H9 (cell line): ENCODE results near the gene RASSF7. TPM values are rescaled to one million over a fixed set of nuclear protein-coding genes. Genes with fewer than 3 reads are reported as not detected.
A peak's percentile ranks its signal among the peaks of the same experiment; 100 is the strongest.

ENCODE experiments used
- DNase-seq: peaks from one replicate; pipeline ENCODE4 v3.0.0-alpha.2; 2017
- H2AFZ ChIP-seq: one replicate; pipeline ENCODE4 v1.6.1; 2013; ENCODE audit warnings: mild to moderate bottlenecking, low read length, control low read depth, moderate library complexity
- H2AK5ac ChIP-seq: 2 replicates; pipeline ENCODE4 v1.6.1; 2013; ENCODE audit warnings: low read length, control low read depth, mixed read lengths; ENCODE audit not compliant: insufficient read length
- H2BK120ac ChIP-seq: one replicate; pipeline ENCODE4 v1.6.1; 2013; ENCODE audit warnings: low read depth, mild to moderate bottlenecking, low read length, control low read depth, inconsistent platforms; ENCODE audit not compliant: poor library complexity, severe bottlenecking
- H2BK12ac ChIP-seq: 2 replicates; pipeline ENCODE4 v1.6.1; 2013; ENCODE audit warnings: low read length, control low read depth, mixed read lengths, low read depth; ENCODE audit not compliant: insufficient read length
- H2BK15ac ChIP-seq: 2 replicates; pipeline ENCODE4 v1.6.1; 2013; ENCODE audit warnings: low read depth, low read length, control low read depth
- H2BK20ac ChIP-seq: one replicate; pipeline ENCODE4 v1.6.1; 2013; ENCODE audit warnings: low read depth, mild to moderate bottlenecking, low read length, control low read depth, inconsistent platforms; ENCODE audit not compliant: poor library complexity, severe bottlenecking
- H2BK5ac ChIP-seq: 2 replicates; pipeline ENCODE4 v1.6.1; 2013; ENCODE audit warnings: low read length, control low read depth, mixed read lengths; ENCODE audit not compliant: insufficient read length
- H3K14ac ChIP-seq: 2 replicates; pipeline ENCODE4 v1.6.1; 2013; ENCODE audit warnings: low read length, control low read depth; ENCODE audit not compliant: insufficient read depth
- H3K18ac ChIP-seq: 2 replicates; pipeline ENCODE4 v1.6.1; 2013; ENCODE audit warnings: low read depth, mild to moderate bottlenecking, mixed read lengths, low read length, control low read depth; ENCODE audit not compliant: insufficient read length
- H3K23ac ChIP-seq: 2 replicates; pipeline ENCODE4 v1.6.1; 2013; ENCODE audit warnings: low read length, control low read depth, mixed read lengths, low read depth; ENCODE audit not compliant: insufficient read length
- H3K23me2 ChIP-seq: 2 replicates; pipeline ENCODE4 v1.6.1; 2013; ENCODE audit warnings: low read depth, mild to moderate bottlenecking, mixed read lengths, low read length, control low read depth; ENCODE audit not compliant: insufficient read length, poor library complexity, severe bottlenecking
- H3K27ac ChIP-seq: 2 replicates; pipeline ENCODE4 v1.5.1; 2013; ENCODE audit warnings: low read length, control low read depth, mixed read lengths, low read depth; ENCODE audit not compliant: insufficient read length
- H3K27me3 ChIP-seq: 2 replicates; pipeline ENCODE4 v1.6.1; 2013; ENCODE audit warnings: low read length, control low read depth, inconsistent platforms; ENCODE audit not compliant: insufficient read depth
- H3K4ac ChIP-seq: 2 replicates; pipeline ENCODE4 v1.6.1; 2013; ENCODE audit warnings: low read depth, mild to moderate bottlenecking, control low read depth, inconsistent platforms, low read length, moderate library complexity
- H3K4me1 ChIP-seq: 2 replicates; pipeline ENCODE4 v1.6.1; 2013; ENCODE audit warnings: low read length, control low read depth, inconsistent platforms; ENCODE audit not compliant: insufficient read depth
- H3K4me2 ChIP-seq: 2 replicates; pipeline ENCODE4 v1.6.1; 2013; ENCODE audit warnings: low read length, control low read depth, mixed read lengths; ENCODE audit not compliant: insufficient read length, insufficient read depth
- H3K56ac ChIP-seq: 2 replicates; pipeline ENCODE4 v1.6.1; 2013; ENCODE audit warnings: low read depth, mild to moderate bottlenecking, mixed read lengths, low read length, control low read depth; ENCODE audit not compliant: insufficient read length
- H3K79me1 ChIP-seq: 2 replicates; pipeline ENCODE4 v1.6.1; 2013; ENCODE audit warnings: low read depth, mild to moderate bottlenecking, moderate library complexity, low read length, control low read depth, inconsistent platforms; ENCODE audit not compliant: insufficient read depth, poor library complexity, severe bottlenecking
- H3K79me2 ChIP-seq: 2 replicates; pipeline ENCODE4 v1.6.1; 2013; ENCODE audit warnings: low read length, control low read depth, inconsistent platforms; ENCODE audit not compliant: insufficient read depth
- H3K9ac ChIP-seq: 2 replicates; pipeline ENCODE4 v1.6.1; 2013; ENCODE audit warnings: low read length, control low read depth, mixed read lengths; ENCODE audit not compliant: insufficient read length; ENCODE audit errors: extremely low read depth
- H3K9me3 ChIP-seq: one replicate; pipeline ENCODE4 v1.6.1; 2013; ENCODE audit warnings: low read depth, low read length, inconsistent platforms; ENCODE audit not compliant: control insufficient read depth
- H3T11ph ChIP-seq: one replicate; pipeline ENCODE4 v1.6.1; 2013; ENCODE audit warnings: mild to moderate bottlenecking, low read length, control low read depth, inconsistent platforms
- H4K20me1 ChIP-seq: one replicate; pipeline ENCODE4 v1.6.1; 2013; ENCODE audit not compliant: control insufficient read depth, insufficient read length, insufficient read depth
- H4K5ac ChIP-seq: 2 replicates; pipeline ENCODE4 v1.6.1; 2013; ENCODE audit warnings: low read depth, mild to moderate bottlenecking, mixed read lengths, low read length, control low read depth; ENCODE audit not compliant: insufficient read length
- H4K8ac ChIP-seq: replicated peaks from 2 replicates; pipeline ENCODE4 v1.6.1; 2013; ENCODE audit warnings: low read length, control low read depth, mixed read lengths, low read depth; ENCODE audit not compliant: insufficient read length
- H4K91ac ChIP-seq: 2 replicates; pipeline ENCODE4 v1.6.1; 2013; ENCODE audit warnings: low read depth, mild to moderate bottlenecking, moderate library complexity, mixed read lengths, low read length, control low read depth; ENCODE audit not compliant: insufficient read length
- H3K27ac Mint-ChIP-seq, 3 experiments: 2 replicates in 2 of 3; 3 replicates in 1 of 3; pipeline ENCODE4 v1.8.0; 2020 to 2021; ENCODE audit warnings: mixed read lengths in 3 of 3, mild to moderate bottlenecking in 1 of 3, moderate library complexity in 1 of 3
- H3K27me3 Mint-ChIP-seq: 2 replicates; pipeline ENCODE4 v1.8.0; 2021; ENCODE audit warnings: low read depth, mild to moderate bottlenecking, moderate library complexity, mixed read lengths
- H3K36me3 Mint-ChIP-seq, 3 experiments: 2 replicates in 2 of 3; 3 replicates in 1 of 3; pipeline ENCODE4 v1.8.0; 2020 to 2021; ENCODE audit warnings: low read depth in 3 of 3, mixed read lengths in 3 of 3; ENCODE audit not compliant: insufficient read depth in 1 of 3
- H3K4me1 Mint-ChIP-seq, 2 experiments: 2 replicates each; pipeline ENCODE4 v1.8.0; 2020; ENCODE audit warnings: mixed read lengths in 2 of 2
- H3K4me3 Mint-ChIP-seq, 2 experiments: 2 replicates in 1 of 2; 3 replicates in 1 of 2; pipeline ENCODE4 v1.8.0; 2020 to 2021; ENCODE audit warnings: mild to moderate bottlenecking in 2 of 2, mixed read lengths in 2 of 2, moderate library complexity in 1 of 2
- H3K9me3 Mint-ChIP-seq, 2 experiments: 2 replicates in 1 of 2; 3 replicates in 1 of 2; pipeline ENCODE4 v1.8.0; 2020; ENCODE audit warnings: mild to moderate bottlenecking in 2 of 2, mixed read lengths in 2 of 2, moderate library complexity in 1 of 2
- CTCF ChIP-seq: fragments of 200-600 bp; sonication (generic); conservative IDR thresholded peaks from 3 replicates; pipeline ENCODE4 v1.8.0; 2021; ENCODE audit warnings: antibody characterized with exemption, mild to moderate bottlenecking
- WGBS: extraction: QIAGEN DNeasy Blood & Tissue Kit; methylation state at CpG from one replicate; pipeline ENCODE4 v1.1.7; 2013; ENCODE audit warnings: missing lambda C conversion rate, low lambda C conversion rate, mixed read lengths; ENCODE audit not compliant: insufficient read length; ENCODE audit errors: extremely low coverage; 5-methylcytosine and 5-hydroxymethylcytosine counted together
- total RNA-seq: library from RNA; stranded (reverse); gene quantifications from 2 replicates; pipeline ENCODE4 v1.2.1, GENCODE V29; 2021

The RASSF7 gene
- total RNA-seq, 1 experiment from 2014 or later = 26.3 TPM

DNA sequence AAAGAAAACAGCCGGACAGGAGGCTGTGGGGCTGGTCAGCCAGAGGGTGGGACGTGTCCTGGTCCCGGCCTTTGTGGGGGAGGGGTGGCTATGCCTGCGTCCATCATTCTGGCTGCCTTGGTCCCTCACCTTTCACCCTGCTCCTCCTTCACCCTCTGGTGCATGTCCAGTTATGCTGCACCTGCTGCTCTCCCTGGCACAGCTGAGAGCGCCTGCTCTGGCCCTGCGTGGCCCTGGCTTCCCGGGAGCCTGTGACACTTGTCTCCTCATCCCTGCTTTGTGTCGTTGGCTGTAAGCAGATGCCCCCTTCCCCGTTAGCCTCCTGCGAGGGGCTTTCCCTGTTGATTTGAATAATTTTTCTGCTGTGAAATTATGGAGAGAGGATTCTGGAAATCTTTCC lies 32.1 kb downstream of the RASSF7 start:
- no peaks in the 10 kb centered on the region; a peak in 1 of 5 replicates for H3K9me3 Mint-ChIP-seq
- 0 out of 7 replicates have a peak overlapping the region, but pooled peaks of 1 of the 3 experiments have one; percentile 28 for H3K27ac Mint-ChIP-seq
- no peak overlapping the region for H3K27ac ChIP-seq

More for the DNA sequence above, 32.1 kb downstream of the RASSF7 start:
- Histone ChIP-seq H2BK120ac (no peak overlapping the region), H4K91ac (no peak overlapping the region), H3K4me2 (no peak overlapping the region), H2BK20ac (no peak overlapping the region), H3K14ac (no peak overlapping the region), H4K5ac (no peak overlapping the region), H2BK5ac (no peak overlapping the region), H3K23me2 (no peaks in the 10 kb centered on the region), H3K27me3 (no peaks in the 10 kb centered on the region), H3K4ac (no peak overlapping the region), H3K79me1 (peaks cover 3% of the 10 kb centered on the region), H2AK5ac (no peak overlapping the region), H2BK12ac (no peak overlapping the region), H4K8ac (no peak overlapping the region), H3K9me3 (no peaks in the 10 kb centered on the region), H3K56ac (no peak overlapping the region), H3K23ac (no peak overlapping the region), H3K4me1 (no peaks in the 10 kb centered on the region), H3T11ph (no peak overlapping the region), H3K79me2 (no peaks in the 10 kb centered on the region; the same call in 1 of the 2 replicates), H3K9ac (no peak overlapping the region), H4K20me1 (no peaks in the 10 kb centered on the region), H2BK15ac (no peak overlapping the region), H3K18ac (no peak overlapping the region), H2AFZ (no peak overlapping the region)
- no peak for TF ChIP-seq CTCF
- no peak for DNase-seq
- Mint-ChIP-seq H3K36me3 (peaks cover 60 to 88% (median 88%) of the 10 kb centered on the region in 3 experiments), H3K27me3 (0 out of 2 replicates have a peak, but pooled peaks cover 2% of the 10 kb centered on the region), H3K4me3 (no peak overlapping the region; a peak in 1 of 5 replicates), H3K4me1 (no peaks in the 10 kb centered on the region)
- WGBS = no CpG with 5 or more reads among the region's 10 CpGs
